Tibial nerve (tissue), 3 donors: ENCODE results near the gene CALY.
A peak's percentile ranks its signal among the peaks of the same experiment; 100 is the strongest.

Experiments
- CTCF ChIP-seq, 5 experiments: fragments of 200-600 bp in 3 of 5; fragments of 450-650 bp in 2 of 5; sonication (generic) in 3 of 5; IDR thresholded peaks; one replicate each; pipeline ENCODE4 v1.5.1; 2016 to 2019; ENCODE audit warnings: antibody characterized with exemption in 5 of 5, mild to moderate bottlenecking in 3 of 5, moderate library complexity in 2 of 5
- POLR2A ChIP-seq, 2 donors: fragments of 450-650 bp; IDR thresholded peaks; one replicate each; pipeline ENCODE4 v1.6.1; 2017; ENCODE audit warnings: antibody characterized with exemption in 2 of 2, mild to moderate bottlenecking in 2 of 2, moderate library complexity in 2 of 2

GRCh38 chr10:133308421-133309099, 28.1 kb downstream of the CALY start, which contains the start of the genes TUBGCP2 and ZNF511:
- TF ChIP-seq CTCF (IDR thresholded peaks at IDR 0.05) (peak in 3 of 5 experiments; percentile 9 to 63 (median 34)), POLR2A (IDR thresholded peaks at IDR 0.05) (peak in 1 of 2 donors; percentile 72)
